HG02981 (cell line): ENCODE results near the gene RERE.
A peak's percentile ranks its signal among the peaks of the same experiment; 100 is the strongest.

Experiments used
- ATAC-seq: cut with Tn5 transposase; IDR thresholded peaks from one replicate; pipeline ENCODE4 v1.9.1; 2021; ENCODE audit warnings: mild to moderate bottlenecking, moderate library complexity; ENCODE audit not compliant: unreplicated experiment

The RERE gene

GRCh38 chr1:8435569-8436071 is 381.8 kb downstream of the RERE start:
- ATAC-seq = no peak

DNA sequence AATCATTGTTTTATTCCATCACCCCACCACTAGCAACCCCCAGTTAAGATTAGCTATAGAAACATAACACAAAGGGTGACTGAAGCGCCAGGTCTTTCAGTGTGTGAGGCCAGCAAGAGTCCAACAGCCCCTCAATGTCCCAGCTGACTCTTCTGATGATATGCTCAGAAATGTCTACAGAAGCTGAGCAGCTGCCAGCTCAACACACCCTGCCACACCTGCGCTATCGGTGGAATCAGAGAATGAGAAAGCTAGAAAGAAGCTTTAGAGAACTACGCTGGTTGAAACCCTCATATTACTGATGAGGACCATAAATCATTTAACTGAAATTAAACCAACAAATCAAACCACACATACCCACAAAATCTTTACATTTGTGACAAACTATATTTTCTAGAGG is 383.3 kb downstream of the RERE start:
- ATAC-seq = no peak

GRCh38 chr1:8431784-8432183 is 385.7 kb downstream of the RERE start:
- ATAC-seq = no peak

DNA sequence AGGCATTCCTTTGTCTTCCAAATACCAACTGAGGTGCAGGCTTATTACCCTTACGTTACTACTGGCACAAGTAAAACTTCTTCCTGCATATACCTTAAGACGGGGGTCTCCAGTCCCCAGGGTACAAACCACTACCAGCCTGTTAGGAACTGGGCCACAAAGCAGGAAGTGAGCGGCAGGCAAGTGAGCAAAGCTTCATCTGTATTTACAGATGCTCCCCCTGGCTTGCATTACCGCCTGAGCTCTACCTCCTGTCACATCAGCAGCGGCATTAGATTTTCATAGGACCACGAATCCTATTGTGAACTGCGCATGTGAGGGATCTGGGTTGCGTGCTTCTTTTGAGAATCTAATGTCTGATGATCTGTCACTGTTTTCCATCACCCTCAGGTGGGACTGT is 386.4 kb downstream of the RERE start:
- no peak for ATAC-seq

DNA sequence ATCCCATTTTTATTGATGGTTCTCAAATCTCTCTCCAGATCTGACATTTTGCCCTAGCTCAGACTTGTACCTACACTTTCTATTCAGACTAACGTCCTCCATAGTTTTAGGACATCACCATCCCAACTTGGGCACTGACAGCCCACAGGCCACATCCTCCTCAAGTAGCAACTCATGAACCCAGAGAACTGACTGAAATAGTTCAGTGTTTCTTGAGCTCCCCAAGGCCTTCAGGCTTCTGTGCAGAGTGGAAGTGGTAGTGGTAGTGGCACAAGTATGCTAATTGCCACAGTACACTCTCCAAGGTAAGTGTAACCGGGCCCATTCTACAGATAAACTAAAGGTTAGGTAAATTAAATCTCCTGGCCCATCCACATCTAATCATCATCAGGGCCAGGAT is 387.0 kb downstream of the RERE start:
- no peak for ATAC-seq

DNA sequence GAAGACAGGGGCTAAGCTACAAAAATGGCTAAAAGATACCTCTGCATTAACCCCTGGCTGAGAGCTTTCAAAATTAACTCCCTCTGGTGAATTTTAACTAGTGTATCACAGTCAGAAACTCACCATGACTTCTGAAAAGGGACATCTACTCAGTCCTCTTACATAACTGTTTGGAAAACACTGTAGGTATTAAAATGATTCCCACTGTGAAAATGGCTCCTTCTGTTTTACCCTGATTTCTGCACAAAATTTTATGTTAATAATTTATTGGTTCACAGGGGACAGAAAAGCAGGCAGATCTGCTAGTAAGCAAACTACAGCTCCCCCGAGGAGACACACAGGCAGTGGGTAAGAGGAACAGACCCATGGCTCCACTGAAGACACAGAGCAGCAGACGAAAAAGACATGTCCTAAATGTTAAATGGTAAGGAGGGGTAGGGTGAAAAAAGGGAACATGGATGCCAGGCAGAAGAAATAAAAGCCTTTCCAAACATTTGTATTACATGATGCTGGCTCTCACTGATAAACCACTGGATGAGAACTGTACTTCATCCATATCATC is 387.8 kb downstream of the RERE start:
- ATAC-seq = no peak

DNA sequence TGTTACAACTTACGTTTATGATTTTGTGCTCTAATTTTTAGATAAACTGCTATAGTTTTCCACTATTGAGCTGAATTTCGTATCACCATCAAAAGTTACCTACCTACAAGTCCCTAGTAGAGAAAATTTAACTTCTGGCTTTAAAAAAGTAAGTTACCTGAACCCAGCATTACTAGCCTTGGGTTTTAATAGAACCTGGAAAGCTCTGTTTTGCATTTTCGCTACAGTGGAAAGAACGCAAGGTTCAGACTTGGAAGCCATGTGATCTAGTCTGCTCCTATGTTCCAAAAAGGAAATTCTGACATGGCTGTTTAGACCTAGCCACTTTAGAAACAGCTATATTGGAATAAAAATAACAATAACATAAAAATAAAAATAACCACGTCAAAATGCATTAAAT is 389.0 kb downstream of the RERE start:
- ATAC-seq = no peak

- no peak for ATAC-seq
Observed at GRCh38 chr1:8427986-8428385, 389.5 kb downstream of the RERE start.

GRCh38 chr1:8427493-8427892 is 389.9 kb downstream of the RERE start:
- peak; percentile 59 for ATAC-seq

GRCh38 chr1:8426996-8427395 is 390.4 kb downstream of the RERE start:
- ATAC-seq = peak; percentile 2

DNA sequence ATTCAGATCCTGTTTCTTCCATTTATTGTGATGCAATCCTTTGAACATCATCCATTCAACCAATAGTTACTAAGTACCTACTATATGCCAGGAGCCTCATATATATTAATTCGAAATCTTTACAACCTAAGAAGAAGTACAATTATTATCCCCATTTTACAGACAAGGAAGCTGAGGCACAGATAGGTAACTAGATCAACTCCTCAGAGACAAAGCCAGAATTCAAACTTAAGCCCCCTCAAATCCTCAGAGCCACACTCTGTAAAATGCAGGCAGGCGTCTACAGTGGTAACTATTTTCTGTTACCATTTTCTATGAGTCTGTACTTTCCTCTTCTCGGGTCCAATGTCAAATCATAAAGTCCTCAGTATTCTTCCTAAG is 391.7 kb downstream of the RERE start:
- ATAC-seq = no peak

GRCh38 chr1:8425150-8425780 is 392.2 kb downstream of the RERE start:
- no peak for ATAC-seq

DNA sequence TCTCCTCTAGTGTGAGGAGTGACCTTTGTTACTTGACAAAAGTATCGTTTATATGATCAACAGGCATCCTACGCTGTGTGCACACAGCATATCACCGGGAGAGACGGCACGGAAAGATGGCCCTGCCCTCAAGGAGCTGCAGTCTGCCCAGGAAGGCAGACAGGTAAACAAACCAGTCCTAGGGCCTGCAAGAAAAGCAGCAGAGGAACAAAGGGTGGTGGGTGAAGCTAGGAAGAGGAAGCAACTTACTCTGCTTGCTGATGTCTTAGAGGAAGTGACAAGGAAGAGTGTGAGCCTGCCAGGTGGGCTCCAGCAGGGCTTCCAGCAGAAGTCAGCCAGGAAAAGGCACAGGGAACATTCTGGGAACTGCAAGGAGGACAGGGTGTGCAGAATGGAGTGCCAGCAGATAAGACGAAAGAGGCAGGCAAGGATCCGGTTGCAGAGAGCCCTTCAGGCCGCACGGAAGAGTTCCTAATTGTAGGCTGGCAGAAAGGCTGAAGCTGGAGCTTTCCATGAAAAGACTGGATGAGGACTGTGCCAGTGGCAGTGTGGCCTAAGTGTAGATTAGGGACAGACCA is 392.8 kb downstream of the RERE start:
- ATAC-seq = no peak

- ATAC-seq = no peak
Observed at GRCh38 chr1:8423692-8424538, 393.5 kb downstream of the RERE start.

- no peak for ATAC-seq
Observed at GRCh38 chr1:8423269-8423691, 394.2 kb downstream of the RERE start.

- no peak for ATAC-seq
Observed at GRCh38 chr1:8422510-8423268, 394.8 kb downstream of the RERE start.

- no peak for ATAC-seq
Observed at GRCh38 chr1:8421721-8422120, 395.7 kb downstream of the RERE start.

- ATAC-seq = no peak
Observed at GRCh38 chr1:8420318-8420717, 397.1 kb downstream of the RERE start.

DNA sequence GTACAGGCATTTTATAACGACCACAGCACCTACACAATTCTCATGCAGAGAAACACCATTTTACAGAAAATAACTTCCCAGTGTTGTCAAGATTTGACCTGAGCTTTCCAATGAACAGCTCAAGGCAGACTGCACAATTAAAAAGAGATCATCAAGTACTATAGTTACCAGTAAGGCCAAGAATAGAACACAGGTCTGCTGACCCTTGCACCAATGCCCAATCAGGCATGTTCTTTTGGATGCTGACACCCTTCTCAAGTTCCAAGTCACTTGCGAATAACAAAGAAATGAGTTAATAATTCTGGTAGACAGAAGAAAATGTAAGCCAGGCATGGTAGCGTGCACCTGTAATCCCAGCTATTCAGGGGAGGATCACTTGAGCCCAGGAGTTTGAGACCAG is 397.6 kb downstream of the RERE start:
- no peak for ATAC-seq

- ATAC-seq = no peak
Observed at GRCh38 chr1:8419172-8419571, 398.3 kb downstream of the RERE start.

- ATAC-seq = no peak
Observed at GRCh38 chr1:8418301-8418700, 399.1 kb downstream of the RERE start.
